ENCODE results near the gene MIDN. TPM values are rescaled to one million over a fixed set of nuclear protein-coding genes. Genes with fewer than 3 reads are reported as not detected.

MIDN gene
- total and polyA plus RNA-seq, 2 of the 4 experiments (the other 2 are of a cell fraction) = 2.5 to 26.0 TPM

- no peak overlapping the region for H3K4me2 ChIP-seq (ENCODE audit: low read depth, low read length)
- H2BK120ac ChIP-seq (ENCODE audit: low read depth, low read length) = no peak overlapping the region
- no peak overlapping the region for H2BK5ac ChIP-seq (ENCODE audit: low read depth, low read length, poor library complexity, severe bottlenecking)
- no peaks in the 10 kb centered on the region for H3K27me3 ChIP-seq (ENCODE audit: control insufficient read depth, insufficient read depth, low read length)
- no peak overlapping the region for H3K14ac ChIP-seq (replicated peaks; ENCODE audit: low read depth, low read length)
- DNase-seq (no peak), ATAC-seq (ENCODE audit: low read depth) (no peak)
- peaks cover 38% of the 10 kb centered on the region for H4K20me1 ChIP-seq (ENCODE audit: insufficient read depth, low read length)
- H3K36me3 ChIP-seq (ENCODE audit: control insufficient read depth, insufficient read depth, low read length) = peaks cover 46% of the 10 kb centered on the region
- H3K4me3 ChIP-seq (ENCODE audit: insufficient read depth, low read depth, low read length) = no peak overlapping the region
- no peak overlapping the region for H3K56ac ChIP-seq (ENCODE audit: extremely low read depth, insufficient read depth, low read length)
- H3K4ac ChIP-seq (ENCODE audit: low read depth, low read length) = no peak overlapping the region
- H4K8ac ChIP-seq (ENCODE audit: low read depth in 2 of 2, low read length in 2 of 2) = no peak overlapping the region
- peaks cover 22% of the 10 kb centered on the region for H3K4me1 ChIP-seq (ENCODE audit: control insufficient read depth, insufficient read depth, low read length)
- H3K79me1 ChIP-seq (ENCODE audit: low read depth in 1 of 2, low read length in 2 of 2) = peaks cover 10 to 38% of the 10 kb centered on the region in 2 experiments
- no peaks in the 10 kb centered on the region for H3K9me3 ChIP-seq (ENCODE audit: control insufficient read depth, insufficient read depth, low read length)
- H2AK5ac ChIP-seq (ENCODE audit: low read depth, low read length) = no peak overlapping the region
- 94% methylated on average over 16 of the region's 24 CpGs; no CpG with 5 or more reads in 1 of the 2 experiments for WGBS, 2 experiments (ENCODE audit: extremely low coverage in 2 of 2, insufficient read length in 1 of 2)
- no peak overlapping the region for H3K9ac ChIP-seq (ENCODE audit: low read depth, low read length)
- H2BK20ac ChIP-seq (ENCODE audit: low read depth, low read length) = no peak overlapping the region
- intact Hi-C loops (cut with micrococcal nuclease) = no loop called here
- peak overlapping the region; percentile 39; the same call in 1 of the 2 replicates for H3K27ac ChIP-seq (ENCODE audit: insufficient read depth, low read length)
- peak overlapping the region; percentile 78 for H2AK9ac ChIP-seq (replicated peaks; ENCODE audit: low read depth, low read length, poor library complexity)
- no peak overlapping the region for H3K18ac ChIP-seq (ENCODE audit: low read depth, low read length)
- H3K9me1 ChIP-seq (ENCODE audit: insufficient read depth, low read length) = no peaks in the 10 kb centered on the region
- POLR2A ChIA-PET (ENCODE audit: unreplicated experiment) = no interaction called here
- H2BK15ac ChIP-seq (ENCODE audit: low read depth, low read length) = no peak overlapping the region
- CTCF ChIA-PET = no interaction called here
- BruUV-seq (replicated peaks) = no TSS peak
- in situ Hi-C loops (cut with MboI; ENCODE audit: low sequenced_read_pairs) = no loop called here
- no peak overlapping the region for H3K23ac ChIP-seq (ENCODE audit: low read depth, low read length)
- TF ChIP-seq FOS (IDR thresholded peaks at IDR 0.05; ENCODE audit: low read depth, low read length) = no peak
- TF ChIP-seq NFE2L2 (IDR thresholded peaks at IDR 0.05; ENCODE audit: low read depth, low read length) = no peak
- no peak for TF ChIP-seq RFX5 (IDR thresholded peaks at IDR 0.05; ENCODE audit: low read depth, low read length)
- TF ChIP-seq MAZ (IDR thresholded peaks at IDR 0.05; ENCODE audit: borderline replicate concordance, low read depth, low read length) = no peak
- no peak for TF ChIP-seq MXI1 (IDR thresholded peaks at IDR 0.05; ENCODE audit: borderline replicate concordance, low read depth, low read length)
- no peak for TF ChIP-seq SMC3 (IDR thresholded peaks at IDR 0.05; ENCODE audit: low read depth, low read length)
- no peak for TF ChIP-seq RCOR1 (IDR thresholded peaks at IDR 0.05; ENCODE audit: insufficient replicate concordance, low read length)
- no peak for TF ChIP-seq USF2 (IDR thresholded peaks at IDR 0.05; ENCODE audit: low read depth, low read length)
- dilution Hi-C loops (cut with HindIII; ENCODE audit: low sequenced_read_pairs, unreplicated experiment) = no loop called here
- H2AFZ ChIP-seq (replicated peaks; ENCODE audit: low read length, poor library complexity) = peak overlapping the region; percentile 2
- H4K5ac ChIP-seq (ENCODE audit: low read depth, low read length) = no peak overlapping the region
- H4K91ac ChIP-seq (ENCODE audit: insufficient read depth, low read depth, low read length) = no peak overlapping the region
Observed at GRCh38 chr19:1233115-1233667, 15.2 kb upstream of the MIDN start.
